Measurements from ENCODE around the gene PANK4. TPM values are rescaled to one million over a fixed set of nuclear protein-coding genes. Genes with fewer than 3 reads are reported as not detected.

Gene PANK4
- total and polyA plus RNA-seq, 8 donors = 9.7 to 26.4 (median 11.6) TPM

DNA sequence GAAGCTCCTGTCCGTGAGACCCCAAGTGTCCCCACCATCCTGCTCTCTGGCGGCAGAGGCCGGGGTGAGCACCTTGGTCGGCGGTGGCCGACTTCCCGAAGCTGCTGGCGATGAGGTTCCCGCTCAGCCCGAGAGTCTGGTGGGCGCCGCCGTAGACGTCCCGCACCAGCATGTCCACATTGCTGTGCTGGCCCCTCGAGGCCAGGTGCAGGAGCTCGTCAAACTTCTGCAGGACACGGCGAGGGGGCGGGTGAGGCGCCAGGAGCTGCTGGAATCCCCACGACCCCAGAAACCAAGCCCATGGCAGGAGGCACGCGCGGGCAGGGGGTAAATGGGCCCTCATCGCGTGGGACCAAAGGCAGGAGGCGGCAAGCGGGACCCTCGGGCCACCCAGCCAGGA is 6.7 kb downstream of the PANK4 start:
- no peak for DNase-seq
- TF ChIP-seq, protein P1, sequence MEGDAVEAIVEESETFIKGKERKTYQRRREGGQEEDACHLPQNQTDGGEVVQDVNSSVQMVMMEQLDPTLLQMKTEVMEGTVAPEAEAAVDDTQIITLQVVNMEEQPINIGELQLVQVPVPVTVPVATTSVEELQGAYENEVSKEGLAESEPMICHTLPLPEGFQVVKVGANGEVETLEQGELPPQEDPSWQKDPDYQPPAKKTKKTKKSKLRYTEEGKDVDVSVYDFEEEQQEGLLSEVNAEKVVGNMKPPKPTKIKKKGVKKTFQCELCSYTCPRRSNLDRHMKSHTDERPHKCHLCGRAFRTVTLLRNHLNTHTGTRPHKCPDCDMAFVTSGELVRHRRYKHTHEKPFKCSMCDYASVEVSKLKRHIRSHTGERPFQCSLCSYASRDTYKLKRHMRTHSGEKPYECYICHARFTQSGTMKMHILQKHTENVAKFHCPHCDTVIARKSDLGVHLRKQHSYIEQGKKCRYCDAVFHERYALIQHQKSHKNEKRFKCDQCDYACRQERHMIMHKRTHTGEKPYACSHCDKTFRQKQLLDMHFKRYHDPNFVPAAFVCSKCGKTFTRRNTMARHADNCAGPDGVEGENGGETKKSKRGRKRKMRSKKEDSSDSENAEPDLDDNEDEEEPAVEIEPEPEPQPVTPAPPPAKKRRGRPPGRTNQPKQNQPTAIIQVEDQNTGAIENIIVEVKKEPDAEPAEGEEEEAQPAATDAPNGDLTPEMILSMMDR (IDR thresholded peaks at IDR 0.05) = no peak
- Histone ChIP-seq H3K27ac (no peak overlapping the region), H3K27me3 (no peaks in the 10 kb centered on the region), H3K4me3 (no peak overlapping the region), H3K4me1 (peaks cover 0 to 9% (median 5%) of the 10 kb centered on the region in 3 donors), H3K9me3 (no peaks in the 10 kb centered on the region), H3K36me3 (peaks cover 15 to 63% (median 36%) of the 10 kb centered on the region in 3 donors)
- 93 to 94% methylated on average over 30 of the region's 30 CpGs for WGBS, 2 donors
- no peak for ATAC-seq
- no peak for FAIRE-seq
- intact Hi-C loops (cut with DNase I) = no loop called here

DNA sequence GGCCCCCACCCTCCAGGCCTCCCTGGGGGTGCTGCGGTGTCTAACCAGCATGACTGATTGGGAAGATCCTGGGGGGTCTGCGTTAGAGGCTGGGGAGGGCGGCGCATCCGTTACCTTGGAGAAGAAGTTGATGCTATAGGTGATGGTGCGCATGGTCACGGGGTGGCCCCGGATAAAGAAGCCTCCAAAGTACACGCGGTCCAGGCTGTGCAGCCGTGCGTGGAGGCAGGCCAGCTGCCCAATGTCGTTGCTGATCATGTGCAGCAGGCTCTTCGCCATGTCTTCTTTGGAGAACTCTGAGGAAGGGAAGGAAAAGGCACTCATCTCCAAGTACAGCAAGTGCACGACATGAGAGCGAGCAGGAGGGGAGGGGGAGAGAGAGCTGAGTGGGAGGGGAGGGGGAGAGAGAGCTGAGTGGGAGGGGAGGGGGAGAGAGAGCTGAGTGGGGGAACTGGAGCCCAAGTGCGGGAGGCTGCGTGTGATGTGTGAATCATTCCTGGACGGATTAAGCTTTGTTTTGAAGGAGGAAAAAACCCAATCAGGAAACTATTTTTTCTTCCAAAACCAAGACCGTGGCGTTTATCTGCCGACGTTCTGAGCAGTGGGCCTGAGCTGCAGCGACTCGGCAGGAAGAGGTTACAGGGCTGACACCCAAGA is 7.2 kb downstream of the PANK4 start:
- FAIRE-seq (no peak), DNase-seq (no peak), ATAC-seq (no peak)
- Histone ChIP-seq H3K4me1 (peaks cover 0 to 3% (median 0%) of the 10 kb centered on the region in 3 donors), H3K9me3 (no peaks in the 10 kb centered on the region), H3K27ac (no peak overlapping the region), H3K4me3 (no peak overlapping the region), H3K27me3 (no peaks in the 10 kb centered on the region), H3K36me3 (peaks cover 15 to 64% (median 37%) of the 10 kb centered on the region in 3 donors)
- WGBS, 2 donors = 92% methylated on average over 25 of the region's 25 CpGs
- TF ChIP-seq, protein P1 (IDR thresholded peaks at IDR 0.05) = no peak
- intact Hi-C loops (cut with DNase I) = no loop called here

DNA sequence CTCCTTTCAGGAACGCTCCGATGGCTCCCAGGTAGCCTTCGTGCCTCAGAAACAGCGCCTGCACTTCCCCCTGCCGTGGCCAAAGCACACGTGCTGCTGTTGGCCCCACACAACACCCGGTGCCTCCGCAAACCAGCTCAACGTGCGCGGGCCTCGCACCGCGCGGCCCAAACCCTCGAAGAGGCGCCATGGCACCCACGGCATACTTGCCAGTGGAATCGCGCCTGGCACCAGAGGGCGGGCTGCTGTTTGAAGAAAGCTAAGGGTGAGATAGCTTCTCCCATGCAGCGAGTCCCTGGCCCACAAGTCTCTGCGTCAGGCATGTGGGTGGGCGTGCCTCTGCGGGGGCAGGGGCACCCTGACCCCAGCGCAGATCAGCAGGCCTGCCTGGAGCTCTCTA is 7.9 kb downstream of the PANK4 start:
- no peaks in the 10 kb centered on the region for H3K9me3 ChIP-seq
- no peaks in the 10 kb centered on the region for H3K27me3 ChIP-seq
- DNase-seq (no peak), FAIRE-seq (no peak), ATAC-seq (no peak)
- WGBS, 2 donors = 95% methylated on average over 26 of the region's 26 CpGs
- TF ChIP-seq, protein P1 (IDR thresholded peaks at IDR 0.05) = no peak
- intact Hi-C loops (cut with DNase I) = no loop called here
- H3K4me1 ChIP-seq = no peaks in the 10 kb centered on the region
- H3K36me3 ChIP-seq = peaks cover 19 to 71% (median 44%) of the 10 kb centered on the region in 3 donors
- no peak overlapping the region for H3K27ac ChIP-seq
- H3K4me3 ChIP-seq = no peak overlapping the region

DNA sequence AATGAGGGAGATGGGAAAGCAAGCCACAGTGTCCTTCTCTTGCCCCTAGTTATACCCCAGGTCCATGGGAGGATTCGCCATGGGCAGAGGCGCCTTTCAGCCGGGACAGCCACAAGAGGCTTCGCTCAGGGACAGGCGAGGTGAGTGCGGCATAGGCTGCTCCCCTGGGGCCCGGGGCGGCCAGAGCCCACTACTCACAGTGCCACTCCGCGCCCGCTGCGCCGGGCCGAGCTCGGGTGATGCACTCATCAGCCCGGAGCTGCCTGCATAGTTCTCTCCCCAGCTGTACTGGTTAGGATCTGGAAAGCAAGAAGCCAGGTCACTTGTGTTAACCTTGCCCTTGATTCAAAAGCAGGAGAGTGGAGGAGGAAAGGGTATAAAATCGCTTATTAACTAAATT is 8.4 kb downstream of the PANK4 start:
- Histone ChIP-seq H3K4me3 (no peak overlapping the region), H3K9me3 (no peaks in the 10 kb centered on the region), H3K27ac (no peak overlapping the region), H3K4me1 (no peaks in the 10 kb centered on the region), H3K27me3 (no peaks in the 10 kb centered on the region), H3K36me3 (peaks cover 19 to 76% (median 46%) of the 10 kb centered on the region in 3 donors)
- ATAC-seq (no peak), FAIRE-seq (no peak), DNase-seq (no peak)
- TF ChIP-seq, protein P1 (IDR thresholded peaks at IDR 0.05) = no peak
- intact Hi-C loops (cut with DNase I) = no loop called here
- WGBS, 2 donors = 95% methylated on average over 17 of the region's 17 CpGs

DNA sequence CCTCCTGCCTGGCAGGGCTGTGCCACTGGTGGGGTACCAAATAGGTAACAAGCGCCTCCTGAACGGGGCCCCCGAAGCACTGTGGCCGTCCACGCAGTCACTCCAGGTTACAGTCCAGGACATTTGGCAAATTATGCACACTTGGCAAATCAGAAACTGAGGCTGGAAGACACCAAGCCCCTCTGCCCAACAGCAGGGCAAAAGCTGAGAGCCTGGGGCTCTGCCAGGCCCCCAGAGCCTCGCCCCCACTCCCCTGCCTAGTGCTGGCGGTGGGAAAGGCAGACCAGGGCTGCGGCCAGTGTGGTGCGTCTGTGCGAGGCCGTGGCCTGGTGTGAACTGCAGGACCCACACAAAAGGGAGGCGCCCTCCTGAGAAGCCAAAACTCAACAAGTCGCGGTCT is 9.4 kb downstream of the PANK4 start:
- H3K9me3 ChIP-seq = no peaks in the 10 kb centered on the region
- H3K4me1 ChIP-seq = no peaks in the 10 kb centered on the region
- TF ChIP-seq, protein P1 (IDR thresholded peaks at IDR 0.05) = no peak
- ATAC-seq (no peak), FAIRE-seq (no peak), DNase-seq (no peak)
- no peak overlapping the region for H3K27ac ChIP-seq
- peaks cover 19 to 85% (median 54%) of the 10 kb centered on the region in 3 donors for H3K36me3 ChIP-seq
- WGBS, 2 donors = 97% methylated on average over 14 of the region's 14 CpGs
- H3K4me3 ChIP-seq = no peak overlapping the region
- intact Hi-C loops (cut with DNase I) = no loop called here
- no peaks in the 10 kb centered on the region for H3K27me3 ChIP-seq

Measured in pancreas (tissue), 10 donors.